Stimulated activated CD8-positive, alpha-beta memory T cell treated with anti-CD3 and anti-CD28 coated beads, Interleukin-7, amount 100 ng/mL, for 1 hour (primary cell): ENCODE results near the gene RET.

ENCODE experiments used
- DNase-seq, 2 donors: peaks; one replicate each; pipeline ENCODE4 v3.0.0-alpha.2; 2020; ENCODE audit warnings: low read depth in 2 of 2

RET gene

DNA sequence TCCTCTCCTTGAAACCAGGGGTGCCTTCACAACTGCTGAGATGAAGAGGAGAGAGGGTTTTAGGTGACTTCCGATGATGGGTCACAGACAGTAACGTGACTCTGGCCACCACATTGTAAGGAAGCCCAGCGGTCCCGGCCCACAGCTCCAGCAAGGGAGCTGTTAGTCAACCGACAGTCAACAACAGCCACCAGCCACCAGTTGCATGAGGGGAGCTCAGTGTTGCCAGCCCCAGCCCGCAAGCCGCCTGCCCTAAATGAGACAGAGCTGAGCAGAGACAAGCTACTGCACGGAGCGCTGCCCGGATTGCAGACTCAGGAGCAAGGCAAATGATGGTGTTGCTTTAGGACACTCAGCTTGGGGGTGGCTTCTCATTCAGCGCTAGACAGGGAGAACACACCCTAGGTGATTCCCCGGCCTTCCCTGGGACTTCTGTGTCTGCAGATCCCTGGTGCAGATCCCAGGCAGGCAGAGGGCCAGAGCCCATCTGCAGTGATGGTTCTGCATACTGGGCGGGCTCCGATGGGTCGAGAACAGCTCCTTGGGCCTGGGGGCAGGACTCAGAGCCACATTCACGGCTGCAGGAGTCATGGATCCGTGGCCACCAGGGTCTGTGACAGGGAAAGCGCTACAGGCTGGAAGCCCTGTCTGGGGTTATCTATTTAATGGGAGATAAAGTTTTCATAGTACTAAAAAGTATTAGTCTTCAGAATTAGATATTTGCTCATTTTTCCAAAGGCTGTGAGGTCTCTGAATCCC, 14.3 kb upstream of the RET start:
- no peak for DNase-seq

DNA sequence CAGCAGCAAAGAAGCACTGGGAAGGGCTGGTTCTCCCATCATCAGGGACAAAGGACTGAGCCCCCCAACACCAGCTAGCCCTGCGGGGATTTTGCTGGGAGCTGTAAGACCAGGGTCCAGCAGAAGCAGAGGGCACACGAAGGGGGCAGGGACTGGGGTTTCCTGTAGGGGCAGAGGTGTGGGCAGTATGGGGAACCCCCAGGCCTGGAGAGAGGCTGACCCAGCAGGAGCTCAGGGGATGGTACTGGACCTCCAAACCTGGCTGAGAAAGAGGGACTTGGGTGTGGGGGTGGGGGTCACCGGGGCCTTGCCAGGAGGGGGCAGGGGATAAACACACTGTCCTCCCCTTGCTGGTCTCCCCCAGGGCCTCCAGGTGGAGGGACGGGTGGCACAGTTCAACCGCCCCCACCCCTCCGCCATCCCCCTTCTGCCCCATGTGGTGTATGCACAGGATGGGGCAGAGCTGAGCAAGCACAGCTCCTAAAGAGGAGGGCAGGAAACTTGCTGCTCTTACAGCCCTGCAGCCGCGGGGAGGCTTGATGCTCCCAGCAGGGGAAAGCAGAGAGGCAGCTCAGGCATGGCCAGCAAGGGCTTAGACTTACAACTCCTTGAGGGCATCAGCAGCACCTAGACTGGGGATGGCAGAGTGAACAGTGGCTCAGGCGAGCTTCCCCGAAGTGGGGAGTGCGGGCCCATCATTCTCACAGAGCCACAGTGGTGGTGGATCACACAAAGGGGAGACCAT, 12.4 kb upstream of the RET start:
- DNase-seq: no peak

DNA sequence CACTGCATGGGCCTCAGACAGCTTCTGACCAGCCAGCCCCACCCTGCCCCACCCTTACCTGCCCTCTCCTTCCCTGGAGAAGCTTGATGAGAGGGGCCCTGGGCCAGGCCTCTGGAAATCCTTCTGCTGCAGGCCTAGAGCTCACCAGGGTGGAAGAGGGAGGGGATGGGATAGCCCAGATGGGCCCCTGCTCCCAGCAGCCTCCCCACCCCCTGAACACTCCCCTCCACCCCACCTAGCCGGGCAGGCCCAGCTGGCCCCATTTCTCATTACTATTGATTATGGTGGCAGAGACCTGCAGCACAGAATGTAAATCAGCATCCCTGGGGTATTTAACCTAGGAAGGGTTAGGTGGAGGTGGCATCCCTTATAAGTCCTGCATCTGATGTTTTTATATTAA, 11.6 kb upstream of the RET start:
- DNase-seq: no peak

DNA sequence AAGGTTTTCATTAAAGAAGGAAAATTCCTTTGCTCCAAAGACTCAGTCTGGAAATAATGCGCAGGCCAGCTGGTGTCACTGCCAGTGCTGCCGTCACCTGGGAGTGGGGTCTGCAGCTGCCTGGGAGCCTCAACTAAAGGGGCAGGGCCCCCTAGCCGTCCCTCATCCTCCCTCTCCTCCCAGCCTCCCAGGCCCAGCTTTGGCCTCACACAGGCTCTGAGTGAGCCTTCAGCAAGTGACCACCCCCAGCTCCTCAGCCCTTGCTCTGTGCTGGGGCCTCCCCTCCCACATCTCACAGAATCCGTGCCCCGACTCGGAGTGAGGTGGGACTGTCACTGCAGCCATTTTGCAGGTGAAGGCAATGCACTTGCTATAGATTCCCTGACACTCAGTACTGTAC, 11.1 kb upstream of the RET start:
- no peak for DNase-seq

DNA sequence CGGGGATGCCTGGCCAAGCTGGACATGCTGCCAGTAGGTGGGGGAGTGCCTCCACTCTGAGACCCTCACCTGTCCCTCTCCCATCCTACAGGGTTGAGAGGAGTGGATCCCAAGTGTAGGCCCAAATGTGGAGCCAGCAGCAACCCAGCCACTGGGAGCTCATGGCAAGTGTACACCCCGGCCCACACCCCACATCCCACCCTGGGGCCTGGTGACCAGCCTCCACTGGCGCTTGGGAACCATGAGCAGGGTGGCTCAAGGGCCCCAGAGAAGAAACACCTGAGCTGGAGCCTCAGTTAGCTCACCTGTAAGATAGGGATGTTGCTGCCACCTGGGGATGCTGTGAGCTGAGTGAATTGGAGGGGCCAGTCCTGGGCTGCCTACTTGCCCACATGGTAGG, 10.4 kb upstream of the RET start:
- no peak for DNase-seq

DNA sequence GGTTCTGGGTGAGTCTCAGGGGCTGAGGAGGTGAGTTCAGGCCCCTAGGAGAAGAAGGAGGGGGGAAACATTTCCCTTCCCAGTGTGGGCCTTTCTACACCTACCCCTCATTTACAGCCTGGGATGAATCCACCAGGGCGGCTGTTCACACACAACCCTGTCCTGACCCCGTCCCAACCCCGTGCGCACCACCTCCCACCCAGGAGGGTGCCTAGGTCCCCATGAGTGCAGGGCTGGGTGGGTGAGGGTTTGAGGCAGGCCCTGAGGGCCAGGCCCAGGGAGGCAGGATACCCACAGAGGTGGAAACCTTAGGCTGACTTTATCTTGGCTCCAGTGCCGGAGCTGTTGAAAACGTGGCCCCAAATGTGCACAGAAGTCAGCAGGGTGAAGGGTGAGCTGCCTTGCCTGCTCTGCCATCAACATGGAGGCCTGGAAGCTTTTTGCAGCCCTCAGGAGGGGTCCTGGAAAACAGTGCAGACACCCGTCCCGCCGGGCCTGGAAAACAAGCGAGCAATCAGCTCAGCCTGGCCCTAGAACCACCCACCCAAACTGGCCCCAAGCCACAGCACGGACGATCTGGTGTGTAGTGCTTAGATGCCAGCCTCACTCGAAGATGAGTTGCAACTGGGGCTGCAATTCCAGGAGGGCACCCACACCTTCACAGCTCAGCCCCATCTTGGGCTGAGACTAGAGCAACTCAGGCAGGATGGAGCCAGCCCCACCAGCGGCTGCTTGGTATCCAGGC, 9.3 kb upstream of the RET start:
- no peak for DNase-seq

DNA sequence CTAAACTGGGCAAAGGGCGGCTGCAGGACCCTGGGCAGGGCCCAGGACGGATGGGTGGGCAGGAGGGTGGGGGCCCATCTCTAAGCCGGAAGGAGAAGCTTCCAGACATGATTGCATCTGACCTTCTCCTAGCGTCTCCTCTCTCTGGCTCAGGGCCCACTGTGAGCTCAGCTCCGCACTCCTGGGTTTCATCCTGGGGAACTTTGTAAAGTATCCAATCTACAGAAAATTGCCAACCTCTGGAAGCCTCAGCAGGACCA, 8.8 kb upstream of the RET start:
- DNase-seq: no peak

DNA sequence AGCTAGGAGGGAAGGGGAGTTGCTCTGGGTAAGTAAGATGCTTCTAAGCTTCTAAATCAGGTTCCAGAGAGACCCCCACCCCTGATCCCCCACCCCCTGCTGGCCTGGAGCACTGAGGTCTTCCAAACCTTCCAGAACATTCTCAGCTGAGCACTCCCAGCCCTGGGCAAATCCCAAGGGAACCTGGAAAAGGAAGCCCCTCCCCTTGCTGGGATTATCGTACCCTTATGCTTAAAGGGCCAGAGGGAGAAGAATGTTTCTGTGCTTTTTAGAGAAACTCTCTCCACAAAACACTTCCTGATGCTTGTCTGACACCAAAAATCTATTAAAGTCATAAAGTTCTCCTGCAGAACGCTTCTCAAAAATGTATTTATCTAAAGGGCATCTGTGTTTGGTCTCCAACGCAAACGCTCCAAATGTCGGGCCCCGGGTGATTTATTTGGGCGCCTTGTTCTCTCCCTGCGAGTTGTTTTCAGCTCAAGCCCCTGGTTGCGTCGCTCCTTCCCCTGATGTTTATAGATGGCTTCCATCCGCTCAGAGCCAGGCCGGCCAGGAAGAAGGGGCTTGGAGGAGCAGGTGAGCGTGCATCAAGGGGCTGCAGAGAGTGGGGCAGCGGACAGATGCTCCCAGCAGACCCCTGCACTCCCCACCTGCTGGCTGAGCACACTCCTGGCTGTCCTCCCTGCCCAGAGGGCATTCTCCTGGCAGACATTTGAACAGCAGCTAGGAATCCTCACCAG, 8.2 kb upstream of the RET start:
- no peak for DNase-seq

DNA sequence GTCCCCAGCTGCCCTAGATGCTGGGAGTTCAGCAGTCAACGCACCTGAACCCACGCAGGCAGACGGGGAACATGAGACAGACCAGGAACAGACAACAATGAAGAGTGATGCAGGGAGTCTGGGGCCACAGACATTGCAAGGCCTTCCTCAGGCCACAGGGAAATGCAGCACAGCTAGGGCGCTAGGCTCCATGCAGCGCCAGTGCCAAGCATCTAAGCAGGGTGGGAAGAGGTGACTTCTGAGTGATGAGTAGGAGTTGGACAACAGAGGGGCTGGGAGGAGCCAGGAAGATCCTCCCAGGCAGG, 7.7 kb upstream of the RET start:
- DNase-seq: no peak

DNA sequence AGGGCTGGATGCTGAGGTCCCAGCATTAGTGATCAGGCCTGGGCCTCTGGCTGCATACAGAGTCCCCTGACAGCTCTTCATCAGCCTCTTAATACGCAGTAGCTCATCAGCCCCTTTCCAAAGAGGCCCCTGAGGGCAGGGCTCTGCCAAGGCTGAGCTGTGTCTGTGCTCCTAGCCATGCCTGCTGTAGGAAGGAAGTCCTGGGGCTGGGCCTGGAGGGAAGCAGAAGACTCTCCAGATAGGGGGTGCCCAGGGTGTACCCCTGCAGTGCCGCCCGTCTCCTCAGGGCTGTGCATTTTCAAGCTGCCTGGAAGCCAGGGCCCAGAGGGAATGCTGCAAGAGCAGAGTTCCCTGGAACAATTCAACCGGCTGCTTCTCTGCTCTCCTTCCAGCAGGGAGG, 7.3 kb upstream of the RET start:
- no peak for DNase-seq

DNA sequence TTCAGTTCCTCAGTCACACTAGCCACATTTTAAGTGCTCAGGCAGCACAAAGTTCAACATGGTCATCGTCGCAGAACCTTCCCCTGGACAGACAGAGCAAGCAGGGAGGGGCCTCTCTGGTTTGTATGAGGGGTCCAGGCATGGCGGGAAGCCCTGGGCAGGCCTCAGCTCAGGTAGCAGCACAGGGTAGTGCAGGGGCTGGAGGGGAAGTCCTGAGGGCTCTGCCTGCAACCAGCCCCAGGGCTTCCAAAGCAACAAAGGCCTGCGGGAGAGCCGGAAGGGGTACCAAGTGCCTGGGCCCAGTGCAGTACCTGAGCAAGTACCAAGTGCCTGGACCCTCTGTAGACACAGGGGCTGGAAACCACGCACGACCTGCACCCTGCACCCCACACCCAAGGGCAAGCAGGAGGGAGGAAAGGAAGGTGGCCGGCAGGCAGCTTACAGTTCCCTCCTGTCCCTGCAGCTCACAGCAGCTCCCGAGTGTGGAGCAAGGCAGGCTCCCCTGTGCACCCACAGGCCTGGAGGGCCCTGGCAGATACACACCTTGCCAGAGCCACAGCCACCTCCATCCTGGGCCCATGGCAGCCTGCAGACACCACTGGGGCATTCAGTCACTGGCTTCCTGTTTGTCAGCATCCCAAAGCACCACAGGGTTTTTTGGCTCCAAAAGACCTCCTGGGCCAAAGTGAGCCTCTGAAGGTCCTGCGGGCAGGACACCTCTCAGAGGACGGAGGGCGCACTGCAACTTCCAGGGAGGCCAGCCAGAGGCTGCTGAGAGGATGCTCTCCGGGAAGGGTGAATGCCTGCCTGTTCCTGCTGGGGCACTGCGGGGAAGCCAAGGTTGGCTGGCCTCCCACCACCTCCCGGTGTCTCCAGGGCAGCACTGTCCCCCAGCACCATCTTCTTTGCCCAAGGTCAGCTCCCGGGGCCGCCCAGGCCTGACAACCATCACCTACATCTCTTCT, 6.5 kb upstream of the RET start:
- no peak for DNase-seq

DNA sequence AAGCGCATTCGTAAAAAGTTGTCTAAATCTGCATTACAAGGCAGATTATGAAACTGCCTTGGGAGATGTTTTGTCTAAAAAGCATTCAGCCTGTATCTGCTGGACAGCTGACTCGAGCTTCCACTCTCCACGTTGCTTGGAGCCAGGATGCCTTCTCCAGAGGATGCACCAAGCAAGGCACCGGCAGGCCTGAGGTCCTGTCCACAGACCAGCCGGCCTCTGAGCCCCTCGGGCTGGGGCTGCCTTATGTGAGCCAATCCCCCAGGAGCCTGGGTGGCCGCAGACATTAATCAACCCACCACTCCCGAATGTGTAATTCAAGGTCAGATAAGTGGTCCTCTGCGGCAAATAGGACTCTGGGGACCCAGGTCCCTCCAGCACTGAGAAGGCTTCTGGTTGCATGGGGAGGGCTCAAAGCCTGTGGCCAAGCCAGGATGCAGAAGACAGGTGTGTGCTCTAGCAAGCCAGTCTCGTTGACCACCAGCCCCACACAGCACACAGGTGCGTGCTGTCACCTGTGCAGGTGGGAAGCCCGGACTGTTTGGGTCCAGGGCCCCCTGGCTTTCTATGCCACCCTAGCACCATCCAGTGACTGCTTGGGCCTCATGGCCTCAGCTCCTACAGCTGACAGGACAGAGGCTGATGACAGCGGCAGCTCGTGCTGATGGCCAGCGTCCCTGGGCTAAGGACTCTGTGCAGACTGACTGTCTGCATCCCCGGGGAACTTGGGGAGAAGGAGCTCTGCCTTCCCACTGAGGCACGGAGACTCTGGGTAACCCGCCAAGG, 4.8 kb upstream of the RET start:
- DNase-seq: no peak

DNA sequence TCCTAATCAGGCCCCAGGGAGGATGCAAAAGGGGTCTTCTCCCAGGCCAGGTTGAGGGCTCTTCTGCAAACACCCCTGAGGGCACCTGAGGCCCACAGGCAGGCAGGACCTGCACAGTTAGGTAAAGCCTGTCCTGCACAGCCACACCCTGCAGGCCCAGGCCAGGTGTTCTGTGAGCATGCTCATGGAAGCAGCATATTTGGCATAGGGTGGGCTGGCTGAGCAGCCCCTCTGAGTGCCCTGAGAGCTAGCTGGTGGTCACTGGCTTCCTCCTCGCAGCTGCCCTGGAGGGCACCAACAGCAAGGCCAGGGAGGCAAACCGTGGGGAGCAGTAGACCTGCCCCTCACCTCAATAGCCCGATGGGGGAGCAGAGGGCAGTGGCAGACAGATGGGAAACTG, 3.7 kb upstream of the RET start:
- DNase-seq: no peak

DNA sequence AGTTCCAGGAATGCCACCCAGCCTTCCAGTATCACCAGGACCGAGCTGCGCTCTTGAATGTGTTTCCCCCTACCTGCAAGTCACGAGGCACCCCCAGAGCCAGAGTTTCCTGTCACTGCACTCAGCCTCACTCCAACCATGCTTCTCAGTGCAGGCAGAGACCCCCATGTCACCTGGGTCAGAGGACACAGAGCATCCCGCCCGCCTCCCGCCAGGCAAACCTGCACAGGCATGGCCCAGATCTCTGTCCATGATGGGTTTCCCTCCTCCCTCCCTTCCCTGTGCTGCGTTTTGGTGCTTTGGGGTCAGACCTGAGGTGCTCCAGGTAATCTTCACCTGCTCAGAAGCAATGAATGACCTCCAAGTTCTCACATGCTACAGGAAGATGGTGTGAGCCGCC, 3.1 kb upstream of the RET start:
- no peak for DNase-seq

DNA sequence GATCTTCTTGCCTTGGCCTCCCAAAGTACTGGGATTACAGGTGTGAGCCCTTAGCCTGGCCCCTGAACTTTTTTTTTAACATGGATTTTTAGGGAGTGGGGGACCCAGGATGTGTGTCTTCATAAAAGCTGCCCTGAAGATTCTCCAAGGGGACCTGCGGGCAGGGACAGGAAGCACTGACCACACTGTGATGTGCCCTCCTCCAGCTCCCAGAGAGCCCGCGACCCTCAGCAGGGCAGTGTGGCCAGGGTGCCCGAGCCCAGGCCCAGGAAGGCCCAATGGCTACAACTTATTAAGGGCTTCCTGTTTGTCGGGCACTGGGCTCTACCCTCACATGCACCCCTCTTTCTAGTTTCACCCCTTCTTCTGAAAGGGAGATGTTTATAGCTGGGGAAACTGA, 2.5 kb upstream of the RET start:
- DNase-seq: no peak

DNA sequence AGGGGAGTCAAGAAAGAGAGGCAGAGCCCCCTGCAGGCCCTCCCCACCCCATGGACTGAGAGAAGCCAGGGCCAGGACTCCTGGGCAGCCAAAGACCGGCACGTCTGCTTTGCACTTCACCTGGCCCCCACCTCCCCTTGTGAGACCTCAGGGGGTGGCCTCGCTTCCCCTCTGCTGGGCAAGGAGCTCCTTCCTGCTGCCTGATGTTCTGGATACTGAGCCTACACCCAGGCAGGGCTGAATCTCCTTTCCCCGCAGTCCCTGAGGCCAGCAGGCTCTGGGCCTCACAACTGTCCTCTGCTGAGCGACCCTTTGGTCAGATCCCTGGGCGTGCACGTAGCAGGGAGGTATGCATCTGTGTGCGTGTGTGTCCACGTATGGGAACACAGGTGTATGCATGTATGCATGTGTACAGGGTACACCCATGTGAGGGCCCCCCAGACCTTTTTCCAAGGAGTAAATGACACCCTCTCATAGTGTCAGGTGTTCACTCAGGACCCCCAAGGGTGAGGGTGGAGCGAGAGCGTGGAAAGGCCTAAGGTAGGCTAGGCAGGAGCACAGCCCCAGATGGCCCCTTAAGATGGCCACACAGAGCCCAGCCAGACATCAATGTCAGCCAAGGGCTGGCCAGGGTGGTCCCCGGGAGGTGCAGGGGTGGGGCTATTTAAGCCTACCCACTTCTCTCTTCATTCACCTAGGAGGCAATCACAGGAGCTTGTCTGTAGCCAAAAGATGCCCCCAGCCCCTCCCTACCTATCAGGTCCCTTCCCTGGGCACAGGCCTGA, 1.9 kb upstream of the RET start:
- DNase-seq: no peak

DNA sequence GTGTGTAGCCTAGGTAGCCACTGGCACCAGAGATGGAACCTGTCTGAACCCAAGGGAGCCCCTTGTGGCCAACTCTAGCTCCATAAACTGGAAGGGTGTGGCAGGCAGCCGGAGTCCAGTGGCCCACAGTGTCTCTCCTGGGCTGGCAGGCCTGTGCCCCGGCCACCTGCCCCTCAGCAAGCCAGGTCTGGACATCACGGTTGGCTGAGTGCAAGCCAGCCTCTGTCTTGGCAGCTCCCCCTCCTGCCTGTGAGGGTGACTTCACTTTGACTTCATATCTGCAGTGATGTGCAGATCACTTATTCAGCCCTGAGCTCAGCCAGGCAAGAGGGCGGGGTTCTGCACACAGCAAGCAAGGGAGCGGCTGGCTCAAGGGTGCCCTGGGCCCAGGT, 1.3 kb upstream of the RET start:
- DNase-seq: no peak

DNA sequence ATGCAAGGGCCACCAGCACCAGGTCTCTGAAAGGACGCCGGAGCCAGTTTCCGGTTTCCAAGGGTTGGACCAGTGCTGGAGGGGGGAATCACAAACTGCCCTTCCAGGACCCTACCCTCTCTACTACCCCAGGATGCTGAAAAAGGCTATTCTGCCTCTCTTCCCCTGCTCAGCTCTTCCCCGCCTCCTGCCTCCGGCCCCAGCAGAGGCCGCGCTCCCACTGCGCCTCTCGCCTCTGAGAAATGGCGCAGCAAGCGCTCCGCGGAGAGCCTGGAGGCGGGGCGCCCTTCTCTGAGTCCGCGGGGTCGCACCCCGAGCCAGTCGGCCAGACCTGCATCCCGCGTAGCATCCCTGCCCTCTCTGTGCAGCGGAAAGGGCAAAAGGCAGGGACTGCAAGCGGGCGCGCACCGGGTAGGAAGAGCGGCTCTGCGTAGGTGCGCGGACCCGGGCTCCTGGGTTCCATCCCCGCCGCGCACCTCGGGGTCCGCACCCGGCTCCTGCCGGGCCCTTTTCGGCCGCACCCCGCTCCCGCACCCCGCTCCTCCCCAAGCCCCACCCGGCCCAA, 476 bp upstream of the RET start:
- DNase-seq: no peak

DNA sequence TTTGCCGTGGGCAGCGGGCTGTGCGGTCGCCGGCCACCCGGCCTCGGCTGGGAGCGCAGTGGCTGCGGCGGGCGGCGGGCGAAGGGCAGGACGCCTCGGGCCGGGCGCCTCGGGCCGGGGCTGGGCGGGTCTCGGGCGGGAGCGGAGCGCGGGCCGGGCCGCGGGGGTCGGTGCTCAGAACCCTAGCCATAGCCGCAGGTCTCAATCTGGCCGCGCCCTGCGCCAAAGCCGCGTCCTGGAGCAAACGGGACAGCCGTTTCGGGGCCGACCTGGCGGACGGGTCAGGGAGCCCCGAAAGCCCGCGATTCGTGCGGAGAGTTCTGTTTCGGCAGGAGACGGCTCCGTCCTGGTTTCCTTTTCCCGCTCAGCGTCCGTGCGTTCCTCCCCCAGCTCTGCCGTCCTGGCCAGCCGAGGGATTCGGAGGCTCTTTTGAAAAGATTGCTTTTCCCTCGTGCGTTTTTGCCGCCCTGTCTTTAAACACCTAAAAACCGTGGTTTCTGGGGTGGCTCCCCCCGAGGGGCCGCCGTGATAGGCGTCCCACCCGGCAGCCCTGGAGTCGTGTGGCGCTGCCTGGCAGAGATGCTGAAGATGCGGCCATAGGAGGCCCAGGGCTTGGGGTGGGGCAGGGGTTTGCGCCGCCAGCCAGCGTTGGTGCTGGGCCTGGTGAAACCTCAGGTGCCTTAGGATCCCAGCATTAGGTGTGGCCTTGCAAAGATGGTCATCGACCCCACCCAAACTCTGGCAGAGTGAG, 727 bp downstream of the RET start:
- no peak for DNase-seq
